ENCODE measurements around the gene AP5S1. TPM values are rescaled to one million over a fixed set of nuclear protein-coding genes. Genes with fewer than 3 reads are reported as not detected.

AP5S1 gene
- total and polyA plus RNA-seq, 2 of the 13 experiments (the other 11 are each of a cell fraction or from before 2014, with no cell fraction given): 7.9 to 23.2 TPM

- TF ChIP-seq CEBPZ (IDR thresholded peaks at IDR 0.05; ENCODE audit: low read length): no peak
- peak; percentile 82 for TF ChIP-seq ZC3H13 (CRISPR knock-in tag; IDR thresholded peaks at IDR 0.05)
- peak in 1 of 2 experiments; percentile 99; a peak in 2 of 4 replicates for TF ChIP-seq KLF16 (CRISPR knock-in tag; IDR thresholded peaks at IDR 0.05)
- peak; percentile 99 for TF ChIP-seq ZNF580 (CRISPR knock-in tag; IDR thresholded peaks at IDR 0.05; ENCODE audit: borderline replicate concordance, low read depth)
- TF ChIP-seq FOXO1 (CRISPR knock-in tag; IDR thresholded peaks at IDR 0.05): peak; percentile 66; the same call in 1 of the 2 replicates
- no peak; the same call in 1 of the 2 replicates for TF ChIP-seq ZNF256 (CRISPR knock-in tag; conservative IDR thresholded peaks at IDR 0.05)
- TF ChIP-seq ZNF30 (CRISPR knock-in tag; IDR thresholded peaks at IDR 0.05): no peak
- TF ChIP-seq GTF2F1 (IDR thresholded peaks at IDR 0.05; ENCODE audit: low read length): no peak
- peak; percentile 96 for TF ChIP-seq ATF3 (CRISPR knock-in tag; IDR thresholded peaks at IDR 0.05)
- TF ChIP-seq IRF9 (CRISPR knock-in tag; IDR thresholded peaks at IDR 0.05; ENCODE audit: borderline replicate concordance): peak; percentile 94
- no peak for TF ChIP-seq CBX2 (IDR thresholded peaks at IDR 0.05; ENCODE audit: low read depth, low read length)
- TF ChIP-seq CBX2 (CRISPR knock-in tag; IDR thresholded peaks at IDR 0.05; ENCODE audit: low read depth): no peak; the same call in 1 of the 2 replicates
- TF ChIP-seq HHEX (CRISPR knock-in tag; IDR thresholded peaks at IDR 0.05): no peak
- TF ChIP-seq ZNF691 (CRISPR knock-in tag; IDR thresholded peaks at IDR 0.05; ENCODE audit: borderline replicate concordance, low read depth): peak; percentile 99
- peak; percentile 76; the same call in 1 of the 2 replicates for TF ChIP-seq MIER2 (CRISPR knock-in tag; IDR thresholded peaks at IDR 0.05)
- 0 out of 2 replicates have a peak, but pooled peaks have one; percentile 20 for TF ChIP-seq ATRX (CRISPR knock-in tag; IDR thresholded peaks at IDR 0.05; ENCODE audit: borderline replicate concordance)
- TF ChIP-seq CCAR2 (optimal IDR thresholded peaks at IDR 0.05; ENCODE audit: low read depth, low read length): no peak
- TF ChIP-seq FOXK2 (IDR thresholded peaks at IDR 0.05): no peak
- no peak for TF ChIP-seq HMGXB3 (CRISPR knock-in tag; IDR thresholded peaks at IDR 0.05; ENCODE audit: borderline replicate concordance)
These were observed 8.7 kb upstream of the AP5S1 start (continued) for GRCh38 chr20:3811467-3812258.

Measured in HepG2 (cell line).